HFFc6 (cell line): ENCODE measurements around the gene ULK1. TPM values are rescaled to one million over a fixed set of nuclear protein-coding genes. Genes with fewer than 3 reads are reported as not detected.

ENCODE experiments used
- DNase-seq: peaks from one replicate; pipeline ENCODE4 v3.0.0-alpha.2; 2018
- H3K27ac Mint-ChIP-seq: 2 replicates; pipeline ENCODE4 v1.8.0; 2020; ENCODE audit warnings: mild to moderate bottlenecking, mixed read lengths
- H3K27me3 Mint-ChIP-seq: 2 replicates; pipeline ENCODE4 v1.8.0; 2021; ENCODE audit warnings: mild to moderate bottlenecking, moderate library complexity, mixed read lengths; ENCODE audit not compliant: insufficient read depth
- H3K36me3 Mint-ChIP-seq: 2 replicates; pipeline ENCODE4 v1.8.0; 2021; ENCODE audit warnings: low read depth, mixed read lengths
- H3K4me1 Mint-ChIP-seq: 2 replicates; pipeline ENCODE4 v1.8.0; 2020; ENCODE audit warnings: low read depth, mixed read lengths
- H3K4me3 Mint-ChIP-seq: 2 replicates; pipeline ENCODE4 v1.8.0; 2020; ENCODE audit warnings: mild to moderate bottlenecking, moderate library complexity, mixed read lengths
- H3K9me3 Mint-ChIP-seq: 2 replicates; pipeline ENCODE4 v1.8.0; 2020; ENCODE audit warnings: mild to moderate bottlenecking, mixed read lengths
- total RNA-seq, 6 experiments: library from RNA; stranded (reverse); fragmentation: NEBNext Ultra II Directional; extraction: Animal tissue kit (Norgen Biotek cat#: 25700); gene quantifications; 2 replicates in 1 of 6; 3 replicates in 5 of 6; pipeline ENCODE4 v1.2.3, GENCODE V29; 2021
- TF ChIP-seq, protein P1 (sequence below): fragments of 200-600 bp; sonication (generic); IDR thresholded peaks from 2 replicates; pipeline ENCODE4 v1.5.0; 2021; ENCODE audit warnings: antibody characterized with exemption, mild to moderate bottlenecking

ULK1 gene
- total RNA-seq, 6 experiments from 2014 or later: 21.4 to 35.0 (median 25.5) TPM

DNA sequence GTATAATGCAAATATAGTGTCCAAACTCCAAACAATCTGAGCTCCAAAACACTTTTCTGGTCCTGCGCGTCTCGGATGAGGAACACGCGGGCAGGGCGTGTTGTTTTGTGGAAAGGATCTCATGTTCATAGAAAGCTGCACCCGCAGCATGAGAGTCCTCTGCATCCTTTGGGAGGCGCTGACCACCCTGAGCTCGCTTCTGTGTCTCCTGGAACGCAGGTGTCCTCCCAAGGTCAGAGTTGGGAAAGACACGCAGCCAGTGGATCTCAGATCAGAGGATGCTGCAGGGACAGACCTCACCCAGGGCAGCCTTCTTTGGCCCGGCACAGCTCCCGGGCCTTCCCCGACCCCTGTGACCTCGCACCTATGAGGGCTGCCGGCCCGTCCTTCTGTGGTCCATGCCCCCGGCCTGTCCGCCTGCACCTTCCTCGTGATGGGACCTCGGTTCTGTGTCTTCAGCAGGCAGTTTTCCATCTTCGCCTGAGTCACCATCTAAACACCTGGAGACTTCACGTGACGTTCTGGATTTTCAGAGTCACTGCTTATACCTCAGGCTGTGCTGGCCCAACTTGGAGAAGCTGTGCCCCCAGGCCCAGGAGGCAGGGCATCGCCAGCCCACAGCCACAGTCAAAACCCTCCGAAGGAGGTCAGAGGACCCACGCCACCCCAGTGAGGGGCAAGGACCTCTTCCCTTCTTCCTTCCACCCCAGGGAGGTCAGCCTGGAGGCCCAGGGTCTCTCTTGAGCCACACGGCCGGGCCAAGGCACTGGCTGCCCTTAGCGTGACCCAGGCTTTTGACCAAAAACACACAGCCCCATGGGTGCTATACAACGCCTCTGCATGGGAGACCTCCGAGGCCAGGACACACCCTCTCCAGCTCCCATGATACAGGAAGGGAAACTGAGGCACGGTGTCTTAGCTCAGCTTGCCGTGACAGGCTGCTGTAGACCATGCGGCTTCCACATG lies 40.3 kb upstream of the ULK1 start:
- DNase-seq: no peak
- Mint-ChIP-seq H3K4me3 (no peak overlapping the region), H3K27me3 (peaks cover 2% of the 10 kb centered on the region), H3K27ac (no peak overlapping the region), H3K36me3 (no peaks in the 10 kb centered on the region), H3K4me1 (peaks cover 11% of the 10 kb centered on the region; the same call in 1 of the 2 replicates), H3K9me3 (no peaks in the 10 kb centered on the region)
- TF ChIP-seq, protein P1, sequence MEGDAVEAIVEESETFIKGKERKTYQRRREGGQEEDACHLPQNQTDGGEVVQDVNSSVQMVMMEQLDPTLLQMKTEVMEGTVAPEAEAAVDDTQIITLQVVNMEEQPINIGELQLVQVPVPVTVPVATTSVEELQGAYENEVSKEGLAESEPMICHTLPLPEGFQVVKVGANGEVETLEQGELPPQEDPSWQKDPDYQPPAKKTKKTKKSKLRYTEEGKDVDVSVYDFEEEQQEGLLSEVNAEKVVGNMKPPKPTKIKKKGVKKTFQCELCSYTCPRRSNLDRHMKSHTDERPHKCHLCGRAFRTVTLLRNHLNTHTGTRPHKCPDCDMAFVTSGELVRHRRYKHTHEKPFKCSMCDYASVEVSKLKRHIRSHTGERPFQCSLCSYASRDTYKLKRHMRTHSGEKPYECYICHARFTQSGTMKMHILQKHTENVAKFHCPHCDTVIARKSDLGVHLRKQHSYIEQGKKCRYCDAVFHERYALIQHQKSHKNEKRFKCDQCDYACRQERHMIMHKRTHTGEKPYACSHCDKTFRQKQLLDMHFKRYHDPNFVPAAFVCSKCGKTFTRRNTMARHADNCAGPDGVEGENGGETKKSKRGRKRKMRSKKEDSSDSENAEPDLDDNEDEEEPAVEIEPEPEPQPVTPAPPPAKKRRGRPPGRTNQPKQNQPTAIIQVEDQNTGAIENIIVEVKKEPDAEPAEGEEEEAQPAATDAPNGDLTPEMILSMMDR: no peak

DNA sequence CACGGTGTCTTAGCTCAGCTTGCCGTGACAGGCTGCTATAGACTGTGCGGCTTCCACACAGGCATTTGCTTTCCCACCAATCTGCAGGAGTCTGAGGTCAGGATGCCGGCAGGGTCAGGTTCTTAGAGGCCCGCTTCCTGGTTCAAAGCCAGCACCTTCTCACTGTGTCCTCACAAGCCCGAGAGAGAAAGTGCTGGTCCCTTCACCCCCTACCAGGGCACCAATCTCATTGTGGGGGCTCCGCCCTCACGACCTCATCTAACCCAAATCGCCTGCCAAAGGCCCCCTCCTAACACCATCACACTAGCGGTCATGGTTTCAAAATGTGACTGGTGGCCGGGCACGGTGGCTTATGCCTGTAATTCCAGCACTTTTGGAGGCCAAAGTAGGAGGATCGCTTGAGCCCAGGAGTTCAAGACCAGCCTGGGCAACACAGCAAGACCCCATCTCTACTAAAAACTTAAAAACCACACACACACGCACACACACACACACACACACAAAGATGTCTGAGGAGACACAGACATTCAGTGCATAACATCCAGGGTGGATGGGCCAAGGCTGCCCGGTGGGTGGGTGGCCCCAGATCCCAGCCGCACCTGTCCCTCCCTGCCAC lies 39.5 kb upstream of the ULK1 start:
- peaks cover 2% of the 10 kb centered on the region for H3K27me3 Mint-ChIP-seq
- DNase-seq: no peak
- no peaks in the 10 kb centered on the region for H3K36me3 Mint-ChIP-seq
- H3K9me3 Mint-ChIP-seq: no peaks in the 10 kb centered on the region
- TF ChIP-seq, protein P1: no peak
- H3K4me3 Mint-ChIP-seq: no peak overlapping the region
- H3K27ac Mint-ChIP-seq: no peak overlapping the region
- peaks cover 11% of the 10 kb centered on the region for H3K4me1 Mint-ChIP-seq

DNA sequence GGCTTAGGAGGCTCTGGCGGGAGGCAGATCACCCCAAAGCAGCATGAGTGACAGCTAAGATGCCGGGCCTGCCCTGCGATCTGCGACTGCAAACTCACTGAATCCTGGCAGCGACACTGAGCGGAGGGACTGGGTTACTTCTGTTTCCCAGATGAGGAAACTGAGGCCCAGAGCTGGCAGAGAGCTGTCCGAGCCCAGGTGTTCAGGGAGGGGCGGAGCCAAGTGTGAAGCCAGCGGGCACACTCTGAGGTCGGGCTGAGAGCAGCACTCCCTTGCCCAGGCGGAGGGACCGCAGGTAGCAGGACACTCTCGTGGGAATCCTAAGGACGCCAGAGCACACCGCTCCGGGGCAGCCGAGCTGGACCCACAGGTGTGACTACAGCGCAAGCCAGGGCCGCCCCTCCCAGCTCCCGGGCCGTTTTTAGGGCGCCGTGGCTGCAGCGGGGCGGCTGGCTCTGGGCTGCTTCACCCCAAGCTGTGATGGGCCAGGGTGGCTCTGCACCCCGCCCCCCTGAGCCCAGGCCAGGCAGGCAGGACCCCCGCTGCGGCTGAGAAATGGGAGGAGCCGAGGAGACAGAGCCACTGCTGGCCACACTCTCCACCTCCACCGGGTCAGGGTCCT lies 38.8 kb upstream of the ULK1 start:
- Mint-ChIP-seq H3K4me3 (no peak overlapping the region), H3K27me3 (peaks cover 2% of the 10 kb centered on the region), H3K9me3 (no peaks in the 10 kb centered on the region), H3K27ac (no peak overlapping the region), H3K36me3 (no peaks in the 10 kb centered on the region), H3K4me1 (peaks cover 18% of the 10 kb centered on the region)
- no peak for DNase-seq
- TF ChIP-seq, protein P1: no peak

DNA sequence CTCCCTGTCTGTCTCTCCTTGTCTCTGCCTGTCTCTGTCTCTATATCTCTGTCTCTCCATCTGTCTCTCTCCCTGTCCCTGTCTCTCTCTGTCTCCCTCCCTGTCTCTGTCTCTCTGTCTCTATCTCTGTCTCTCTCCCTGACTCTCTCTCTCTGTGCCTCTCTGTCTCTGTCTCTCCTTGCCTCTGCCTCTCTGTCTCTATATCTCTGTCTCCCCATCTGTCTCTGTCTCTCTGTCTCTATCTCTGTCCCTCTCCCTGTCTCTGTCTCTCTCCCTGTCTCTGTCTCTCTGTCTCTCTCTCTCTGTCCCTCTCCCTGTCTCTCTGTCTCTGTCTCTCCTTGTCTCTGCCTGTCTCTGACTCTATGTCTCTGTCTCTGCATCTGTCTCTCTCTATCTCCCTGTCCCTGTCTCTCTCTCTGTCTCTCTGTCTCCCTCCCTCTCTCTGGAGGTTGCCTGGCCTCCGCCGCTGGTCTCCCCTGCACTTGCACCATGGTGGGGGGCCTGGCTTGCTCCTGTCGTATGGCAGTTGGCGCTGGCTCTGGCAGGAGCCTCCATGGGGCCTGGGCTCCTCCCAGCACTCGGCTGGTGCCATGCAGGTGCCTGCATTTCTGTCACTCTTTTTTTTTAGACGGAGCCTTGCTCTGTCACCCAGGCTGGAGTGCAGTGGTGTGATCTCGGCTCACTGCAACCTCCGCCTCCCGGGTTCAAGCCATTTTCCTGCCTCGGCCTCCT lies 37.9 kb upstream of the ULK1 start:
- Mint-ChIP-seq H3K36me3 (no peaks in the 10 kb centered on the region), H3K9me3 (no peaks in the 10 kb centered on the region), H3K4me3 (no peak overlapping the region), H3K4me1 (peaks cover 25% of the 10 kb centered on the region), H3K27ac (no peak overlapping the region), H3K27me3 (peaks cover 2% of the 10 kb centered on the region)
- DNase-seq: no peak
- TF ChIP-seq, protein P1: no peak
